Right lobe of liver (tissue), 6 donors: ENCODE results near the gene GABBR1. TPM values are rescaled to one million over a fixed set of nuclear protein-coding genes. Genes with fewer than 3 reads are reported as not detected.

Source experiments
- ATAC-seq, 4 donors: fragments of 200-7000 bp; cut with Tn5 transposase; one replicate each; pipeline ENCODE4 v1.9.1; 2020; ENCODE audit warnings: mild to moderate bottlenecking in 4 of 4, moderate library complexity in 4 of 4
- DNase-seq, 3 donors: peaks; one replicate each; pipeline ENCODE4 v3.0.0-alpha.2; 2020
- H3K27ac ChIP-seq, 3 donors: fragments of 200-600 bp; one replicate each; pipeline ENCODE4 v1.8.0; 2022
- H3K27me3 ChIP-seq, 2 donors: fragments of 200-600 bp; one replicate each; pipeline ENCODE4 v1.8.0; 2022
- H3K36me3 ChIP-seq, 4 donors: fragments of 200-600 bp; sonication (generic) in 1 of 4; one replicate each; pipeline versions ENCODE4 v1.5.1 to v1.8.0; 2017 to 2022; ENCODE audit warnings: control low read depth in 1 of 4
- H3K4me1 ChIP-seq, 4 donors: fragments of 200-600 bp; sonication (generic) in 1 of 4; one replicate each; pipeline versions ENCODE4 v1.5.1 to v1.8.0; 2017 to 2022; ENCODE audit warnings: control low read depth in 1 of 4
- H3K4me3 ChIP-seq, 3 donors: fragments of 200-600 bp; one replicate each; pipeline ENCODE4 v1.8.0; 2022
- H3K9me3 ChIP-seq, 4 donors: fragments of 200-600 bp; sonication (generic) in 1 of 4; one replicate each; pipeline versions ENCODE4 v1.5.1 to v1.8.0; 2017 to 2022; ENCODE audit warnings: control low read depth in 1 of 4
- POLR2A ChIP-seq: fragments of 450-650 bp; IDR thresholded peaks from one replicate; pipeline ENCODE4 v1.6.1; 2017; ENCODE audit warnings: antibody characterized with exemption, mild to moderate bottlenecking
- WGBS: methylation state at CpG from one replicate; pipeline ENCODE4 v1.1.6; 2018; ENCODE audit warnings: low coverage, low lambda C conversion rate; ENCODE audit not compliant: insufficient coverage; ENCODE audit errors: missing lambda C conversion rate; 5-methylcytosine and 5-hydroxymethylcytosine counted together
- intact Hi-C, 2 donors: fragments of 100-400 bp; cut with DNase I; formaldehyde crosslinking; loops; one replicate each; pipeline versions ENCODE4 v1.11.2 to v1.14.1; 2022
- total RNA-seq, 6 experiments: library from RNA; depleted of rRNA in 2 of 6; stranded (reverse); fragments of >200 nt in 2 of 6; fragmentation: NEBNext Ultra II Directional in 3 of 6; extraction: Animal tissue kit (Norgen Biotek cat#: 25700) in 3 of 6; gene quantifications; one replicate each; pipeline versions ENCODE4 v1.1.0 to v1.2.4, GENCODE V29; 2016 to 2023
- TF ChIP-seq, protein P1 (sequence below), 4 donors: fragments of 200-600 bp in 3 of 4; fragments of 450-650 bp in 1 of 4; IDR thresholded peaks; one replicate each; pipeline versions ENCODE4 v1.5.1 to v1.8.0; 2016 to 2022; ENCODE audit warnings: antibody characterized with exemption in 4 of 4, mild to moderate bottlenecking in 2 of 4
- donor health status: DM: no; HTN: yes; CAD: no.
- donor health status: DM: no; HTN: no; CAD: no.
- donor health status: DM: no; HTN: no; CAD: no.
- donor health status: DM: no; HTN: yes; CAD: no.
- donor health status: DM: no; HTN: yes; CAD: no.

GABBR1 gene
- total RNA-seq, 6 experiments from 2014 or later, result 2.4 to 5.6 (median 4.9) TPM

DNA sequence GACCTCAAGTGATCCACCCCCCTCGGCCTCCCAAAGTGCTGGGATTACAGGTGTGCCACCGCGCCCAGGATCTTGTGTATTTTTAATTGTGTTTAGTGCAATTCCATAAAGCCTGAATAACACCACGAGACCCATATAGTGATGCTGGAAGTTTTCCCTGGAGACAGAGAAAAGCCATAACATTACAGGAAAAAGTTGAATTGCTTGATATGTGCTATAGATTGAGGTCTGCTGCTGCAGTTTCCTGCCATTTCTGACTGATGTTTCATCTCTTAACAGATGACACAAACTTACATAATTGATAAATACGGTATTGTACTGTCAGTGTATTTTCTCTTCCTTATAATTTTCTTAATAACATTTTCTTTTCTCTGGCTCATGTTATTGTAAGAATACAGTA lies 66.1 kb downstream of the GABBR1 start:
- intact Hi-C loops, result no loop called here
- H3K36me3 ChIP-seq, result no peaks in the 10 kb centered on the region
- TF ChIP-seq, protein P1, sequence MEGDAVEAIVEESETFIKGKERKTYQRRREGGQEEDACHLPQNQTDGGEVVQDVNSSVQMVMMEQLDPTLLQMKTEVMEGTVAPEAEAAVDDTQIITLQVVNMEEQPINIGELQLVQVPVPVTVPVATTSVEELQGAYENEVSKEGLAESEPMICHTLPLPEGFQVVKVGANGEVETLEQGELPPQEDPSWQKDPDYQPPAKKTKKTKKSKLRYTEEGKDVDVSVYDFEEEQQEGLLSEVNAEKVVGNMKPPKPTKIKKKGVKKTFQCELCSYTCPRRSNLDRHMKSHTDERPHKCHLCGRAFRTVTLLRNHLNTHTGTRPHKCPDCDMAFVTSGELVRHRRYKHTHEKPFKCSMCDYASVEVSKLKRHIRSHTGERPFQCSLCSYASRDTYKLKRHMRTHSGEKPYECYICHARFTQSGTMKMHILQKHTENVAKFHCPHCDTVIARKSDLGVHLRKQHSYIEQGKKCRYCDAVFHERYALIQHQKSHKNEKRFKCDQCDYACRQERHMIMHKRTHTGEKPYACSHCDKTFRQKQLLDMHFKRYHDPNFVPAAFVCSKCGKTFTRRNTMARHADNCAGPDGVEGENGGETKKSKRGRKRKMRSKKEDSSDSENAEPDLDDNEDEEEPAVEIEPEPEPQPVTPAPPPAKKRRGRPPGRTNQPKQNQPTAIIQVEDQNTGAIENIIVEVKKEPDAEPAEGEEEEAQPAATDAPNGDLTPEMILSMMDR (IDR thresholded peaks at IDR 0.05), result no peak
- TF ChIP-seq POLR2A, result no peak
- ATAC-seq (no peak), DNase-seq (no peak)
- H3K4me1 ChIP-seq, result no peaks in the 10 kb centered on the region
- 72% methylated on average over 5 of the region's 5 CpGs for WGBS
- H3K9me3 ChIP-seq, result no peaks in the 10 kb centered on the region
- H3K27ac ChIP-seq, result no peak overlapping the region
- no peaks in the 10 kb centered on the region for H3K27me3 ChIP-seq
- no peak overlapping the region for H3K4me3 ChIP-seq

DNA sequence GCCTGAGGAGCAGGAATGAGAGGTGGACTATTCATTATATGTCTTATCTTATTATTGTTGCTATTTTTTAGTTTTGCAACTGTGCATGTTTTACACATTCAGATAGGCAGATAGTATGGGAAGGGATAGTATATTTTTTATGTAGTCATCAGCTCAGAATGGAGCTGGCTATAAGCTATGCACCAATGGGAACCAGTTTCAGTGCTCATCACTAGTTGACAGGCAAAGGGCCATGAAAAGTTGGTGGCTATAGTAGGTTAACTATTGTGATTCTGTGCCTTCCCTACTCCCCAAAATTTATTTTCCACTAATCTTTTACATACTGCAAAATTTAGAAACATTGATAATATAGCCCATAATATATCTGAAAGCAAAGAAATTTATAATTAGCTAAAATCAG lies 68.1 kb downstream of the GABBR1 start:
- DNase-seq (no peak), ATAC-seq (no peak)
- TF ChIP-seq POLR2A, result no peak
- TF ChIP-seq, protein P1 (IDR thresholded peaks at IDR 0.05), result no peak
- Histone ChIP-seq H3K27me3 (no peaks in the 10 kb centered on the region), H3K9me3 (no peaks in the 10 kb centered on the region), H3K4me3 (no peak overlapping the region), H3K4me1 (no peaks in the 10 kb centered on the region), H3K36me3 (no peaks in the 10 kb centered on the region), H3K27ac (no peak overlapping the region)
- intact Hi-C loops, result no loop called here

DNA sequence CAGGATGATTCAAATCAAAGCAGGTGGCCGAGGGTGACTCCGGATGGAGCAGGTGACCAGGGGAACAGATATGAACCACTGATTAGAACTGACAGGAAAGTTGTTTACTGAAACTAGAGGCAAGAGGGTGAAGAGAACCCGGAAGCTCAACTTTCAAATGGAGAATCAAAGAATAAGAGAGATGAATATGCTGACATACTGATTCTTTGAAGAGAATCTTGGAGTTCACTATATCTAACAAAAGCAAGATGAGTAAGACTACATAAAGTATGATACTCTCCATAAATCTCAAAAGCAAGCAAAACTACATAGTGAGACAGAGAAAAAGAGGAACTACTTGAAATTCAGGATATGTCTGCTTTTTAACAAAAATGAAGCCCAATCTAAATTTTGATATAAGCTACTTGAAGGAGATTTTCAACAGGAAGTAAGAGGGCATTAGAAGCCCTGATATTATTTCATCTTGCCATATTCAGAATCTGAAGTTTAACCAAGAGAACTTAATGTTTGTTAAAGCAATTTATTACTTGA lies 69.5 kb downstream of the GABBR1 start:
- intact Hi-C loops, result no loop called here
- Histone ChIP-seq H3K36me3 (no peaks in the 10 kb centered on the region), H3K27ac (no peak overlapping the region), H3K4me1 (no peaks in the 10 kb centered on the region), H3K4me3 (no peak overlapping the region), H3K9me3 (no peaks in the 10 kb centered on the region), H3K27me3 (no peaks in the 10 kb centered on the region)
- DNase-seq, result no peak
- no peak for TF ChIP-seq POLR2A
- TF ChIP-seq, protein P1 (IDR thresholded peaks at IDR 0.05), result no peak
- no peak for ATAC-seq
- 36% methylated on average over 3 of the region's 3 CpGs for WGBS

DNA sequence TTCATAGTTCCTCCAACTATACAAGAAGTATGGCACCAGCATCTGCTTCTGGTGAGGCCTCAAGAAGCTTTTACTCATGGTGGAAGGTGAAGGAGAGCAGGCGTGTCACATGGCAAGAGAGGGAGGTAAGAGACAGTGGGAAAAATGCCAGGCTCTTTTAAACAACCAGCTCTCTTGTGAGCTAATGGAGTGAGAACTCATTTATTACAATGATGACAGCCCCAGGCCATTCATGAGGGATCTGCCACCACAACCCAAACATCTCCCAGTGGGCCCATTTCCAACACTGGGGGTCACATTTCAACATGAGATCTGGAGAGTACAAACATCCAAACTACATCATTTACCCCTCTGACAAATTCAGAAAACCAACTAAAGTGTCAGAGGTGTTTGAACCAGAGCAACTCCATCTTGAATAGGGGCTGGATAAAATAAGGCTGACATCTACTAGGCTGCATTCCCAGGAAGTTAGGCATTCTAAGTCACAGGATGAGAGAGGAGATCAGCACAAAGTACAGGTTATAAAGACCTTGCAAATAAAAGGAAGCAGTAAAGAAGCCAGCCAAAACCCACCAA lies 71.3 kb downstream of the GABBR1 start:
- intact Hi-C loops, result no loop called here
- 71% methylated on average over 1 of the region's 1 CpG for WGBS
- no peaks in the 10 kb centered on the region for H3K4me1 ChIP-seq
- DNase-seq (no peak), ATAC-seq (no peak)
- no peak overlapping the region for H3K27ac ChIP-seq
- H3K9me3 ChIP-seq, result no peaks in the 10 kb centered on the region
- no peaks in the 10 kb centered on the region for H3K36me3 ChIP-seq
- TF ChIP-seq, protein P1 (IDR thresholded peaks at IDR 0.05), result no peak
- TF ChIP-seq POLR2A, result no peak
- no peaks in the 10 kb centered on the region for H3K27me3 ChIP-seq
- no peak overlapping the region for H3K4me3 ChIP-seq

DNA sequence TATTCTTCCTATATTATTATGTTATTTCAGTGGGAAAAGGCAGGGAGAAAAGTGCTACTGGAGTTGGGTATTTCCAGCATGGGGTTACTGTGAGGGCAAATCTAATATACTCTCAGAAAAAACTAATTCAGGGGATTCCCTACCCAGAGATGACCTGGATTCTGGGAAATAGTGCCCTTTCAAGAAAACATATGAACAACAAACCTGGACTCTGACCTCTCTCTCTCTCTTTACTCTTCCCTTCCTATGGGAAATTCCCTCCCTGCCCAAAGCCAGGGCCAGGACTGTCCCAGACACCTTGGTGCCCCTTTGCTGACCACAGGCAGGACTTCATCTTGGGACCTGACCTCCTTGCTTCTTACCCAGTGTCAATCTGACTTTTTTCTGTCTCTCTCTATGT lies 71.9 kb downstream of the GABBR1 start:
- no peaks in the 10 kb centered on the region for H3K36me3 ChIP-seq
- ATAC-seq (peak in 3 of 4 donors; percentile 29 to 80 (median 56)), DNase-seq (no peak)
- H3K27ac ChIP-seq, result no peak overlapping the region
- no peaks in the 10 kb centered on the region for H3K27me3 ChIP-seq
- no peak for TF ChIP-seq POLR2A
- TF ChIP-seq, protein P1 (IDR thresholded peaks at IDR 0.05), result no peak
- intact Hi-C loops, result no loop called here
- no peaks in the 10 kb centered on the region for H3K9me3 ChIP-seq
- no peak overlapping the region for H3K4me3 ChIP-seq
- H3K4me1 ChIP-seq, result no peaks in the 10 kb centered on the region
